GM18517 (cell line): ENCODE data around the gene HOXD9.

Experiments used
- ATAC-seq: cut with Tn5 transposase; IDR thresholded peaks from one replicate; pipeline ENCODE4 v1.9.1; 2021; ENCODE audit warnings: mild to moderate bottlenecking, moderate library complexity; ENCODE audit not compliant: unreplicated experiment

HOXD9 gene

GRCh38 chr2:176085861-176086771 is 36.4 kb upstream of the HOXD9 start:
- no peak for ATAC-seq

- ATAC-seq, result no peak
These were observed 35.0 kb upstream of the HOXD9 start for GRCh38 chr2:176087330-176088047.

- ATAC-seq, result no peak
These were observed 34.2 kb upstream of the HOXD9 start for GRCh38 chr2:176088048-176088936.

- no peak for ATAC-seq
These were observed 33.3 kb upstream of the HOXD9 start for GRCh38 chr2:176088937-176089842.

GRCh38 chr2:176089843-176090395 is 32.6 kb upstream of the HOXD9 start:
- ATAC-seq, result no peak

- no peak for ATAC-seq
These were observed 31.7 kb upstream of the HOXD9 start for GRCh38 chr2:176090862-176091261.

- ATAC-seq, result no peak
These were observed 30.9 kb upstream of the HOXD9 start for GRCh38 chr2:176091329-176092258.

- no peak for ATAC-seq
These were observed 30.0 kb upstream of the HOXD9 start, which contains the start of gene HOXD13 for GRCh38 chr2:176092270-176093144. Gene HOXD13, plus strand, starts transcription at chr2:176092721. Its CDS starts 170 bp downstream, at chr2:176092891.

- no peak for ATAC-seq
These were observed 29.2 kb upstream of the HOXD9 start for GRCh38 chr2:176093145-176093897.

- no peak for ATAC-seq
These were observed 28.6 kb upstream of the HOXD9 start for GRCh38 chr2:176093898-176094249.

GRCh38 chr2:176094349-176094748 is 28.2 kb upstream of the HOXD9 start:
- no peak for ATAC-seq

GRCh38 chr2:176095421-176095820 is 27.1 kb upstream of the HOXD9 start:
- no peak for ATAC-seq

GRCh38 chr2:176096243-176096985 is 26.1 kb upstream of the HOXD9 start:
- no peak for ATAC-seq

- ATAC-seq, result peak; percentile 69
These were observed 25.3 kb upstream of the HOXD9 start for GRCh38 chr2:176096986-176097819.

- no peak for ATAC-seq
These were observed 24.6 kb upstream of the HOXD9 start for GRCh38 chr2:176097820-176098365.
